GM20431 (cell line): ENCODE results near the gene ATF7.
"Not testable (repeated sequence)": the region's sequence is repeated elsewhere in the genome, so short reads cannot be mapped to it uniquely, and the experiment has no call there.

ENCODE experiments used
- in situ Hi-C: fragments of 300-500 bp; cut with MseI, MboI; formaldehyde crosslinking; loops from one replicate; pipeline ENCODE4 v1.15.0; 2020; ENCODE audit warnings: low sequenced_read_pairs; ENCODE audit not compliant: unreplicated experiment

ATF7 gene

GRCh38 chr12:53572134-53572758 is 53.9 kb downstream of the ATF7 start:
- in situ Hi-C loops: no loop called here

DNA sequence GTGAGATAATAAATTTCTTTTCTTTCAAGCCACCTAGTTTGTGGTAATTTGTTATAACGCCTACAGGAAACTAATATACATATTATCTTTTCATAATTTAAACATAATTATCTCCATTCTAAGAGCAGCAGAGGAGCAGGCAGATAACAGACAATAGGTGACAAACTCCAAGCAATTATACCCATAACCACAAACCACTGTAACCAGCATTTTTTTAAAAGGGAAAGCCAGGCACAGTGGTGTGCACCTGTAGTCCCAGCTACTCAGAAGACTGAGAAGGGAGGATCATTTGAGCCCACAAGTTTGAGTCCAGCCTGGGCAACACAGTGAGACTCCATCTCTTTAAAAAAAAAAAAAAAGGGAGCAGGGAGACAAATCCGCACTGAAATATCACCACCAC is 54.9 kb downstream of the ATF7 start:
- in situ Hi-C loops: no loop called here

DNA sequence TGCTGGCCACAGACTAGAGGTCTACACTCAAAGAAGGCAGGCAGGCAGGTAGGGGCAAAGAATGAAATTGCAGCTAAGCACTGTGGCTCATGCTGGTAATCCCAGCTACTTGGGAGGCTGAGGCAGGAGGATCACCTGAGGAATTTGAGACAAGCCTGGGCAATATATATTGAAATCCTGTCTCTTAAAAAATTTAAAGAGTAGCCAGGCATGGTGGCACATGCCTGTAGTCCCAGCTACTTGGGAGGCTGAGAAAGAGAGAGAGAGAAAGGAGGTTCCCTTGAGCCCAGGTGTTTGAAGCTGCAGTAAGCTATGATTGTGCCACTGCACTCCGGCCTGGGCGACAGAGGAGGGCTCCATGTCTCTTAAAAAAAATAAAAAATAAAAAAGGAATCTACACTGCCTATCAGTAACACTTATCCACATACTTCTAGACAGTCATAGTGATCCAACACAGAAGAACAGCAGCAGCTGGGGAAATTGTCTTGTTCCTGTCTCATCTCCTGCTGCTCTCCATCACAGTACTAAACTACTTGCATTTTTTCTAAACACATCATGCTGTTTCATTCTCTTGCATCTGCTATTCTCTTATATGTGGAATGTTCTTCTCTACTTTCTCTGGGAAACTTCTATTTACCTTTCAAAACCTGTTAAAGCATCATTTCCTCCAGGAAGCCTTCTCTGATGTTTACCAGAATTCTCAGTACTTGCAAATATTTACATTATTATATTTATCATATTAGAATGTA is 57.2 kb downstream of the ATF7 start:
- in situ Hi-C loops: no loop called here

DNA sequence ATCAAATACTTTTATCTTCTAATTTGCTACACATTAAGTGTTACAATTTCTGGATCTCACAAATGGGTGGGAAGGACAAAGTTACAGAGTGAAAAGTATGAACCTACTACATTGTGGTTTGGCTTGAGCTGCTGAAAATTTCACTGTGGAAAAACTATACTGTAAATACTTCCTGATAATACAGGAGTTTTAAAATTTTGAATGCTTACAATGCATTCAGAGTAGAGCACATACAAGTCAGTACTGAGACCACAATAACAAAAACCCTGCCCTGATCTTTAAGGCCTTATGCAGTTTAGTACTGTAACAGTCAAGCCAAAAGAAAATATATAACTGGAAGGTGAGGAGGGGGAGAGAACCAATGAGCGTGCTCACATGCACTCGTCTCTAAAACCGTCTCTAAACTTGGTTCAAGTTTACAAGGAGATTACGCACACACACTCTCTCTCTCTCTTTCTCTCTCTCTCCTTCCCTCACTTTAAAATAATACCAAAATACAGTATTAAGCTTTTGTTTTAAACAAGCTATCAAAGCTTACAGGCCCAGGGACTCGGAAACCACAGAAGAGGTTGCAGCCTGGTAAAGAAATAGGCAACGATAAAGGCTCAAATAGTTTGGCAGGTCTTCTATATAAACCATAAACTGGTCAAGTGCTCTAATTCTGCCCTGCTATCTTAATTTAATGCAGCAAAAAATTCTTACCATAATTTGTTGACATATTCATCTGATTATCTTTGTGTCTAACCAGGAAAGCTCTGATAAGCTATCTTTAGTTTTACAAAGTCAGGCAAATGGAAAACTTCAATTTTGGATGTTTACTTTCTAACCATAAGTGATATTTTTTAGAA is 58.0 kb downstream of the ATF7 start:
- in situ Hi-C loops: no loop called here

DNA sequence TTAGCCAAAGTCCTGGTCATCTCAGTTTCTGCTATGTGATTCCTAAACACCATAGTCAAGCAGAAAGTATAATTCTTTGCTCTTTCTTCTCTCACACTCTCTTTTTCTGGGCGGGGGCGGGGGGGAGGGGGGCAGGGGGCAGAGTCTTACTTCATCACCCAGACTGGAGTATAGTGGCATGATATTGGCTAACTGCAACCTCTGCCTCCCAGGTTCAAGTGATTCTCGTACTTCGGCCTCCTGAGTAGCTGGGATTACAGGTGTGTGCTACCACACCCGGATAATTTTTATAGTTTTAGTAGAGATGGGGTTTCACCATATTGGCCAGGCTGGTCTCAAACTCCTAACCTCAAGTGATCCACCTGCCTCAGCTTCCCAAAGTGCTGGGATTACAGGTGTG is 60.8 kb downstream of the ATF7 start:
- in situ Hi-C loops: not testable (repeated sequence)

GRCh38 chr12:53564941-53565340 is 61.2 kb downstream of the ATF7 start:
- in situ Hi-C loops: no loop called here

DNA sequence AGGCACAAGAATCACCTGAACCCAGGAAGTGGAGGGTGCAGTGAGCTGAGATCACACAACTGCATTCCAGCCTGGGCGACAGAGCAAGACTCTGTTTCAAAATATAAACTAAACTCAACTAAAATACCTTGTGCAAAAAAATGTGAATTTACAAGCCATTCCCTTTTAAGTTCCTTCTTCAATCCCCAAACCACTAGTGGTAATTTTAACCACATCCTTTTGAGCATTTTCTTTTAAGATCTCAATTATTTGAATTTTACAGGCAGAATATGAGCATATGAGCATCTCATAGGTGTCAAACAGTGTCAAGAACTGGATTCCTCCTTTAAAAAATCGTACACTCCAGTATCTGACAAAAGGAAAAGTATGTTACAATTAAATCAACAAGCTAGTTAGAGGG is 61.9 kb downstream of the ATF7 start:
- in situ Hi-C loops: no loop called here

DNA sequence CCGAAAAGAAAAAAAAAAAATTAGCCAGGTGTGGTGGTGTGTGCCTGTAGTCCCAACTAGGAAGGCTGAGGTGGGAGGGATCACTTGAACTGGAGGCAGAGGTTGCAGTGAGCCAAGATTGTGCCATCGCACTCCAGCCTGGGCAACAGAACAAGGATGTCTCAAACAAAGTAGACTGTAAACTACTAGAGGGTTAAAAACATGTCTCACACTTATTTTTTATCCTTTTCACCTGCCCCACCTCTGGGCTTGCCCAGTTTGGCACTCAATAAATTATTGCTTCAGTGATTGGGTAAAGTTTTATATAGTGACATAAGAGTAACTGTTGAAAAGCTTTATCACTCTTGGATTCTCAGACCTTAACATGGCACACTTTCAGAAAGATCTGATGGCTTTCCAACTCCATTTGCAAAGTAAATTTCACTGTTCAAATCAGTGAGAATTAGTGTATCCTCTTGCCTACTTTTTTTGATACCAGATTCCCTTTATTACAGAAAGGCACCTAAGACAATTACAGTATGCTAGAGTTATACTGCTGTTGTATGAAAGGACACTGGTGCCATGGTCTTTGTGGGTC is 62.6 kb downstream of the ATF7 start:
- in situ Hi-C loops: no loop called here

- in situ Hi-C loops: no loop called here
Observed at GRCh38 chr12:53561590-53561953, 64.6 kb downstream of the ATF7 start.

DNA sequence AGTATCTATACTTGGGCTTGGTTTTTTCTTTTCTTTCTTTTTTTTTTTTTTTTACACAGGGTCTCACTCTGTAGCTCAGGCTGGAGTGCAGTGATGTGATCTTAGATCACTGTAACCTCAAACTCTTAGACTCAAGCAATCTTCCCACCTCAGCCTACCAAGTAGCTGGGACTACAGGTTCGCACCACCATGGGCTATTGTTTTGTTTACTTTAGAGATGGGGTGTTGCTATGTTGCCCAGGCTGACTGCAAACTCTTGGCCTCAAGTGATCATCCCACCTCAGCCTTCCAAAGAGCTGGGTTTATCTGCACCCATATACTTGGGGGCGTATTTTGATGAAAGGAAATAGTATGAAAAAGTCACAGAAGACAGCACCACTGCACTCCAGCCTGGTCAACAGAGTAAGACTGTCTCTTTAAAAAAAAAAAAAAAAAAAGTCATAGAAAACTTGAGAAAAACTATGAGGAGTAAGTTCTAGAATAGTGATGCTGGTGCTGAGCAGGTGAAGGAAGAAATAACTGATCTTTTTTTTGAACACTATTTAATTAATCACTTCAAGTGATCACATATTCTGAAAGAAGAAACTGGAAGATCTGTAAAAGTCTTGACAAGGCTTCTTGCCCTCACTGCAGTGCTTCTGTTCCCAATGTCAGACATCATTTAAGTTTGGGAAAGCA is 65.1 kb downstream of the ATF7 start:
- in situ Hi-C loops: no loop called here

GRCh38 chr12:53560351-53560750 is 65.8 kb downstream of the ATF7 start:
- in situ Hi-C loops: no loop called here

- in situ Hi-C loops: no loop called here
Observed at GRCh38 chr12:53558631-53559030, 67.6 kb downstream of the ATF7 start.

DNA sequence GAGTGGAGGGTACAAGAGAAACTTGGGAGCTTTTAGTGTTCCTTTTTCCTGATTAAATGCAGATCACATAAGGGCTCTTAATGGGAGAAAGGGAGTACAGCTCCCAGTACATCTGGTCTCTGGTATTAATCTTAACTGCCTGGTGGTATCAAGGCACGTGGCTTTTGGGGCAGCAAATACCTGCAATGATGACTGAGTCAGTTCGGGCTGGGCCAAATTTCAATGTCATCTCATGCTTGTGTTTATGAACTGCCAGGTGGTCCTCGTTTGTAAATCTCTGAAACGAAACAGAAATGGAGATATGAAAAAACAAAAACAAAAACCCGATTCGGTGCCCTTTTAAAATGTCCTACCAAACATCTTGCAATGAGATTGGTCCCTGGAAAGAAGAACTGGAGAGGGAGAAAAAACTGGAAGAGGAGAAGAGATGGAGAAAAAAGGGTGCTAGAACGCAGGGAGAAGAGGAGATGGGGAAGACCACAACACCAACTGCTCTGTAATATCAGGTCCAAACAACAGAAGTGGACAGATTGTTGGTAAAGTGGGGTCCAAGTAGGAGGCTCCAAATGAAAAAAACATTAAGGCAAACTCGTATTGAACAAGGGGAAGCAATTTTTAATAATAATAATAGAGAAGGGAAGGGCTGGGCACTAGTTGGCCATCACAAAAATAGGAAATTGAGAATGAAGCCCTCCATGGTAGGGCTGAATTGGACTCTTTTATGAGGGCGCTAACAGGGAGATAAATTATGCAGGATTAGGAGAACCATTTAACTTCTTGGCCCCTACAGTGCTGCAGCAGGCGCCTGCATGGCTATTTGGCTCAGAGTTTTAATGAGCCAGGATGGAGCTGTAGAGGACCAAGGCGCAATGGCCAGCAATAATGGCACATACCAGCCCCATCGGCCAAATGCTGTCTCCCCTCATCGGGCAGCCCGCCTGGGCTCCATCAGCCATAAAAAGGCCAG is 73.5 kb downstream of the ATF7 start:
- in situ Hi-C loops: no loop called here

- in situ Hi-C loops: no loop called here
Observed at GRCh38 chr12:53551889-53552291, 74.3 kb downstream of the ATF7 start.

DNA sequence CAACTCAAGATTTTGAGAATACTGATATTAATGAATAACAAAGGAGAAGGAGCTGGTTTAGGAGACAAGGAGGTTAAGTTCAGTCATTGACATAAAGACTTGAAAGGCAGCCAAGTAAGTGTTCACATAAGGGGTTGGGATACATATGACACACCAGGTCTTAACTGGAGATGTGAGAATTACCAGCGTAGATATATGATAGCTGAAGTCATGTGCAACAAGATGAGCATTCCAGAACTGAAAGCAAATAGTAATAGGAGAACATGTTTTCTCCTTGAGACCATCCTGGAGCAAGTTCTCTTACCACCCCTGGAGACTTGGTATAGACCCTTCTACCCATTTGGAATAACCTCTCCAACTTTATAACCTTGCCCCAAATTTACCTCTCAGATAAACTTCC is 75.6 kb downstream of the ATF7 start:
- in situ Hi-C loops: no loop called here

DNA sequence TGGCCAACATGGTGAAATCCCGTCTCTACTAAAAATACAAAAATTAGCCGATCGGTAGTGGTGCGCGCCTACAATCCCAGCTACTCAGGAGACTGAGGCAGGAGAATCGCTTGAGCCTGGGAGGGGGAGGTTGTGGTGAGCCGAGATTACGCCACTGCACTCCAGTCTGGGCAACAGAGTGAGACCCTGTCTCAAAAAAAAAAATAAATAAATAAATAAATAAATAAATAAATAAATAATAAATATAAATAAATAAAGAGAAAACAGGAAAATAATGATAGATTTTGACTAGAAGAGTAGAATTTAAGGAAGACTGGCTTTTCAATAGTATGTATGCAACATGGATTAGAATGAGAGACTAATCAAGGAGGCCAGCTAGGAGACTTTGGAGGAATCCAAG is 76.1 kb downstream of the ATF7 start:
- in situ Hi-C loops: not testable (repeated sequence)

DNA sequence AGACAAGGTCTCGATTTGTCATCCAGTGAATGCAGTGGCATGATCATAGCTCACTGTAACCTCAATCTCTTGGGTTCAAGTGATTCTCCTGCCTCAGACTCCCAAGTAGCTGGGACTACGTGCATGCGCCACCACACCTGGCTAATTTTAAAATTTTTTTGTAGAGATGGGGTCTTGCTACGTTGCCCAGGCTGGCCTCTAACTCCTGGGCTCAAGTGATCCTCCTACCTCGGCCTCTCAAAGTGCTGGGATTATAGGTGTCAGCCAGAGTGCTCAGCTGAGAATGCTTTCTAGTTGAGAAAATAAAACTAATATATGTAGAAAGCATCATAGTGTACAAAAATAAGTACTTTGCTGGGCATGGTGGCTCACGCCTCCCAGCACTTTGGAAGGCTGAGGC is 77.8 kb downstream of the ATF7 start:
- in situ Hi-C loops: loop anchor here (10.0 kb wide), 1 partner anchor 126 kb away; the partner anchor contains the start of gene ATP5MC2

GRCh38 chr12:53543539-53543938 is 82.6 kb downstream of the ATF7 start:
- in situ Hi-C loops: loop anchor here (10.0 kb wide), 1 partner anchor 131 kb away; the partner anchor contains the start of gene ATP5MC2

- in situ Hi-C loops: no loop called here
Observed at GRCh38 chr12:53539526-53539925, 86.7 kb downstream of the ATF7 start.
